ENCODE results near the gene PRDM2.
A peak's percentile ranks its signal among the peaks of the same experiment; 100 is the strongest.

The PRDM2 gene

DNA sequence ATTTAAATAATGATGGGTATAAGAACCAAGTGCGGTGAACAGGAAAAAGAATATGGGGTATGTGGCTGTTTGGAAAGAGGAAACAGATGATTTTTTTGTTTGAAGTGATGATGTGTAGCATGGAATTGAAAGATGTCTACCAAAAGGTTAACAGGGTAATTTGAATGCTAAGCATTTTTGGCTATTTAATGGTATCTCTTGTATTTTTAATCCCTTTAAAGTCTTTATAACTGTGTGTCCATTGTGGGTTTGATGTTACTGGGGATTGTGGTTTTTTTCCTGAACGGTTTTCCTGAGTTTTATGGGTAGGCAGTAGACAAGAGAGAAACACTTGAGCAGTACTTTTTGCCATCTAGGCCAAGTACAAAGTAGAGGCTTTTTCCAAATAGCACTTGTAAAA is 63.2 kb downstream of the PRDM2 start:
- Histone ChIP-seq H3K36me3 (ENCODE audit: low read length) (peaks cover 3% of the 10 kb centered on the region; the same call in 1 of the 2 replicates), H3K9me2 (replicated peaks; ENCODE audit: insufficient read depth, low read length) (no peaks in the 10 kb centered on the region), H3K79me2 (ENCODE audit: insufficient read depth, low read length) (peaks cover 100% of the 10 kb centered on the region), H3F3A (ENCODE audit: insufficient read depth) (peaks cover 7% of the 10 kb centered on the region; the same call in 1 of the 2 replicates), H3K4me3 (ENCODE audit: insufficient read depth, low read length, poor library complexity, severe bottlenecking) (no peak overlapping the region), H3K27me3 (ENCODE audit: low read length) (no peaks in the 10 kb centered on the region), H2AFZ (ENCODE audit: low read depth, low read length, severe bottlenecking) (no peak overlapping the region), H3K4me2 (ENCODE audit: low read depth, low read length, poor library complexity, severe bottlenecking) (peak overlapping the region; percentile 27), H4K20me1 (ENCODE audit: low read depth, low read length) (peaks cover 79% of the 10 kb centered on the region), H3K9ac (ENCODE audit: low read length) (no peak overlapping the region), H3K27ac (ENCODE audit: low read depth, low read length) (peak overlapping the region; percentile 24; the same call in 1 of the 2 replicates), H3K9me3 (ENCODE audit: insufficient read depth, low read length) (no peaks in the 10 kb centered on the region)
- TF ChIP-seq, protein P1, sequence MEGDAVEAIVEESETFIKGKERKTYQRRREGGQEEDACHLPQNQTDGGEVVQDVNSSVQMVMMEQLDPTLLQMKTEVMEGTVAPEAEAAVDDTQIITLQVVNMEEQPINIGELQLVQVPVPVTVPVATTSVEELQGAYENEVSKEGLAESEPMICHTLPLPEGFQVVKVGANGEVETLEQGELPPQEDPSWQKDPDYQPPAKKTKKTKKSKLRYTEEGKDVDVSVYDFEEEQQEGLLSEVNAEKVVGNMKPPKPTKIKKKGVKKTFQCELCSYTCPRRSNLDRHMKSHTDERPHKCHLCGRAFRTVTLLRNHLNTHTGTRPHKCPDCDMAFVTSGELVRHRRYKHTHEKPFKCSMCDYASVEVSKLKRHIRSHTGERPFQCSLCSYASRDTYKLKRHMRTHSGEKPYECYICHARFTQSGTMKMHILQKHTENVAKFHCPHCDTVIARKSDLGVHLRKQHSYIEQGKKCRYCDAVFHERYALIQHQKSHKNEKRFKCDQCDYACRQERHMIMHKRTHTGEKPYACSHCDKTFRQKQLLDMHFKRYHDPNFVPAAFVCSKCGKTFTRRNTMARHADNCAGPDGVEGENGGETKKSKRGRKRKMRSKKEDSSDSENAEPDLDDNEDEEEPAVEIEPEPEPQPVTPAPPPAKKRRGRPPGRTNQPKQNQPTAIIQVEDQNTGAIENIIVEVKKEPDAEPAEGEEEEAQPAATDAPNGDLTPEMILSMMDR (IDR thresholded peaks at IDR 0.05; ENCODE audit: insufficient read depth, low read length, poor library complexity, severe bottlenecking) = no peak
- no peak for TF ChIP-seq EZH2phosphoT487 (conservative IDR thresholded peaks at IDR 0.05; ENCODE audit: low read length)

DNA sequence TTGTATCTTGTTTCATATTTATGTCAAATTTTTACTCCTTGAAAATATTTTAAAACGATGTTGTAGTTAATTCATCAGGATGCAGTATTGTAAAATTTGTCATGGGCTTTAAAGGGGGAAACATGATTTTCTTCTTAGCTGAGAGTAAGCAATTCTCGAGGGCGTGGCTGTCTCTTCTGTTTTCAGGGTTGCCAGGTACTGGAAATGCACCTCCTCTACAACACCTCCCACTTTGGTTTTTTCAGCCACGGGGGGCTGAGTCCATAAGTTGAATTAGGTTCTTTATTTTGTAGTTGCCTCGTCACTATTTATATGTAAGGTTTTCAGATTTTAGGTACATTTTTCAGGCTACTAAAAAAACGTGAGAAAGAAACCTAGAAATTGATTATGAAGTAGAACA is 64.0 kb downstream of the PRDM2 start:
- H3K9me2 ChIP-seq (replicated peaks; ENCODE audit: insufficient read depth, low read length) = no peaks in the 10 kb centered on the region
- H3K4me3 ChIP-seq (ENCODE audit: insufficient read depth, low read length, poor library complexity, severe bottlenecking) = no peak overlapping the region
- H3K9me3 ChIP-seq (ENCODE audit: insufficient read depth, low read length) = no peaks in the 10 kb centered on the region
- H2AFZ ChIP-seq (ENCODE audit: low read depth, low read length, severe bottlenecking) = no peak overlapping the region
- H3K79me2 ChIP-seq (ENCODE audit: insufficient read depth, low read length) = peaks cover 100% of the 10 kb centered on the region
- H3K4me2 ChIP-seq (ENCODE audit: low read depth, low read length, poor library complexity, severe bottlenecking) = no peak overlapping the region
- H4K20me1 ChIP-seq (ENCODE audit: low read depth, low read length) = peaks cover 72% of the 10 kb centered on the region
- no peak overlapping the region for H3K27ac ChIP-seq (ENCODE audit: low read depth, low read length)
- H3F3A ChIP-seq (ENCODE audit: insufficient read depth) = peaks cover 7% of the 10 kb centered on the region; the same call in 1 of the 2 replicates
- peaks cover 3% of the 10 kb centered on the region; the same call in 1 of the 2 replicates for H3K36me3 ChIP-seq (ENCODE audit: low read length)
- H3K9ac ChIP-seq (ENCODE audit: low read length) = no peak overlapping the region
- no peaks in the 10 kb centered on the region for H3K27me3 ChIP-seq (ENCODE audit: low read length)
- TF ChIP-seq, protein P1 (IDR thresholded peaks at IDR 0.05; ENCODE audit: insufficient read depth, low read length, poor library complexity, severe bottlenecking) = no peak
- TF ChIP-seq EZH2phosphoT487 (conservative IDR thresholded peaks at IDR 0.05; ENCODE audit: low read length) = no peak

DNA sequence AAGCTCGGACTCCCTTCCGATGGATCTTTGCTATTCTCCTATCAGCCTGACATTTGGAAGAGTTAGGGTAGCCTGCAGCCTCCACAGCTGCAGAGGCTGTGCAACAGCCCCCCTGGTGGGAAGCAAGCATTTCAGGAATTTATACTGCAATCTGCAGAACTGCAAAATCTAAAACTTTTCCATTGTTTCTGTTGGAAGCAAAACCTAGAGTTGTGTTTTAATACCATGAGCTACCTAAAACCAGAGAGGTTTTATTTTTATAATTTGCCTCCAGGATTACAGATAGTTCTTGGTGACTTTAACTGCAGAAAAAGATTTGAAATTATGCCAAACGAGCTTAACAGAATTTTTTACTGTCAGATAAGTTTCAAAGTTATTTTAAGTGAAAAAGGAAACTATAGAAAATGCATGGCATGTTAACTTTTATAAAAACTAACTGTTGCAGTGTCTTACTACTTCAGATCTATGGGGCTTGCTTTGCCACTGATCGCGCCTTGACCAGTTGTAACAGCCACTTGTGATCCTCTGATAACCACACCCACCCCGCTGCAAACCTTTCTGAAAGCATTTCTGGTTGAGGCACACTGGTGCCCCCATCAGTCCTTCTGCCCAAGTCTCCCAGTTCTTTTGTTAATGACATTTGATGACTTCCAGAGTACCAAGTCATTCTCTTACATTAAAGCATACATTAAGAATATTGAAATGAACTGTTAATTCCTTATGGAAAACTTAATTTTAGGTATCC is 64.8 kb downstream of the PRDM2 start:
- H3K9ac ChIP-seq (ENCODE audit: low read length) = no peak overlapping the region
- no peak overlapping the region for H3K4me3 ChIP-seq (ENCODE audit: insufficient read depth, low read length, poor library complexity, severe bottlenecking)
- no peak overlapping the region for H3K4me2 ChIP-seq (ENCODE audit: low read depth, low read length, poor library complexity, severe bottlenecking)
- peaks cover 72% of the 10 kb centered on the region for H4K20me1 ChIP-seq (ENCODE audit: low read depth, low read length)
- peaks cover 3% of the 10 kb centered on the region; the same call in 1 of the 2 replicates for H3K36me3 ChIP-seq (ENCODE audit: low read length)
- TF ChIP-seq, protein P1 (IDR thresholded peaks at IDR 0.05; ENCODE audit: insufficient read depth, low read length, poor library complexity, severe bottlenecking) = no peak
- no peak for TF ChIP-seq EZH2phosphoT487 (conservative IDR thresholded peaks at IDR 0.05; ENCODE audit: low read length)
- H3F3A ChIP-seq (ENCODE audit: insufficient read depth) = peaks cover 7% of the 10 kb centered on the region; the same call in 1 of the 2 replicates
- H3K27me3 ChIP-seq (ENCODE audit: low read length) = no peaks in the 10 kb centered on the region
- peaks cover 100% of the 10 kb centered on the region for H3K79me2 ChIP-seq (ENCODE audit: insufficient read depth, low read length)
- H2AFZ ChIP-seq (ENCODE audit: low read depth, low read length, severe bottlenecking) = no peak overlapping the region
- H3K9me2 ChIP-seq (replicated peaks; ENCODE audit: insufficient read depth, low read length) = no peaks in the 10 kb centered on the region
- H3K27ac ChIP-seq (ENCODE audit: low read depth, low read length) = no peak overlapping the region
- H3K9me3 ChIP-seq (ENCODE audit: insufficient read depth, low read length) = no peaks in the 10 kb centered on the region

Data from SU-DHL-6 (cell line).